Fibroblast of lung (primary cell): Measurements from ENCODE around the gene COQ8B. TPM values are rescaled to one million over a fixed set of nuclear protein-coding genes. Genes with fewer than 3 reads are reported as not detected.

Experiments used
- DNase-seq, 2 donors: peaks; one replicate each; pipeline versions ENCODE4 v3.0.0 to v3.0.0-alpha.2; 2010; ENCODE audit warnings: low read depth in 2 of 2
- H2AFZ ChIP-seq: 2 replicates; pipeline ENCODE4 v1.5.1; 2012; ENCODE audit warnings: low read length, control low read depth, inconsistent platforms
- H3K27ac ChIP-seq: 2 replicates; pipeline ENCODE4 v1.5.1; 2011; ENCODE audit warnings: low read length, control low read depth; ENCODE audit not compliant: insufficient read depth
- H3K27me3 ChIP-seq: 2 replicates; pipeline ENCODE4 v1.5.1; 2011; ENCODE audit warnings: mild to moderate bottlenecking, low read length; ENCODE audit not compliant: control insufficient read depth, insufficient read depth
- H3K36me3 ChIP-seq: 2 replicates; pipeline ENCODE4 v1.5.1; 2011; ENCODE audit warnings: low read length; ENCODE audit not compliant: control insufficient read depth, insufficient read depth
- H3K4me1 ChIP-seq: 2 replicates; pipeline ENCODE4 v1.5.1; 2011; ENCODE audit warnings: low read length; ENCODE audit not compliant: control insufficient read depth, insufficient read depth; ENCODE audit errors: extremely low read depth
- H3K4me2 ChIP-seq: 2 replicates; pipeline ENCODE4 v1.5.1; 2011; ENCODE audit warnings: low read length, control low read depth; ENCODE audit not compliant: insufficient read depth; ENCODE audit errors: extremely low read depth
- H3K4me3 ChIP-seq, 4 experiments: fragments of 200-600 bp in 1 of 4; sonication (generic) in 1 of 4; replicated peaks in 1 of 4; 2 replicates each; pipeline ENCODE4 v1.5.1; 2011 to 2016; ENCODE audit warnings: low read length in 4 of 4, low read depth in 3 of 4, mild to moderate bottlenecking in 3 of 4, control low read depth in 2 of 4, inconsistent platforms in 1 of 4, mixed read lengths in 1 of 4; ENCODE audit not compliant: insufficient read depth in 1 of 4; ENCODE audit errors: control extremely low read depth in 1 of 4
- H3K79me2 ChIP-seq: 2 replicates; pipeline ENCODE4 v1.5.1; 2012; ENCODE audit warnings: mild to moderate bottlenecking, low read length, inconsistent platforms; ENCODE audit not compliant: control insufficient read depth, insufficient read depth
- H3K9ac ChIP-seq: 2 replicates; pipeline ENCODE4 v1.5.1; 2011; ENCODE audit warnings: mild to moderate bottlenecking, low read length, control low read depth; ENCODE audit not compliant: insufficient read depth
- H3K9me3 ChIP-seq: 2 replicates; pipeline ENCODE4 v1.5.1; 2012; ENCODE audit warnings: low read depth, low read length; ENCODE audit not compliant: control insufficient read depth, insufficient read depth
- H4K20me1 ChIP-seq: 2 replicates; pipeline ENCODE4 v1.5.1; 2011; ENCODE audit warnings: low read length; ENCODE audit not compliant: control insufficient read depth, insufficient read depth; ENCODE audit errors: extremely low read depth
- CTCF ChIP-seq, 2 donors: IDR thresholded peaks in 1 of 2; conservative IDR thresholded peaks in 1 of 2; 1 replicate in 1 of 2; 2 replicates in 1 of 2; pipeline ENCODE4 v1.5.1; 2011 to 2012; ENCODE audit warnings: low read length in 2 of 2, control low read depth in 1 of 2, inconsistent platforms in 1 of 2, low read depth in 1 of 2, mild to moderate bottlenecking in 1 of 2
- EZH2 ChIP-seq: IDR thresholded peaks from 2 replicates; pipeline ENCODE4 v1.5.1; 2012; ENCODE audit warnings: low read length, control low read depth, mild to moderate bottlenecking; ENCODE audit errors: missing control alignments
- polyA plus RNA-seq, 2 donors: library from polyadenylated mRNA; depleted of rRNA in 1 of 2; stranded (reverse) in 1 of 2; unstranded in 1 of 2; fragments of >200 nt; gene quantifications; 2 replicates each; pipeline ENCODE4 v1.2.1, GENCODE V29; 2011 to 2012; ENCODE audit warnings: missing spikeins in 1 of 2
- total RNA-seq: library from RNA; depleted of rRNA; stranded (reverse); fragments of >200 nt; gene quantifications from 2 replicates; pipeline ENCODE4 v1.2.1, GENCODE V29; 2014

The COQ8B gene
- total and polyA plus RNA-seq, 2 donors (not counting 1 experiment from before 2014, with no cell fraction given), result 13.7 to 43.4 TPM

- peaks cover 56% of the 10 kb centered on the region for H3K79me2 ChIP-seq
- no peaks in the 10 kb centered on the region for H4K20me1 ChIP-seq
- peak overlapping the region in 1 of 4 experiments; percentile 33 for H3K4me3 ChIP-seq
- no peak for TF ChIP-seq CTCF (conservative IDR thresholded peaks at IDR 0.05 in 1 of 2, IDR thresholded peaks at IDR 0.05 in 1 of 2; ENCODE audit: low read depth in 1 of 2, low read length in 2 of 2)
- no peak for TF ChIP-seq EZH2
- H3K36me3 ChIP-seq, result peaks cover 6% of the 10 kb centered on the region
- DNase-seq, result peak in 1 of 2 donors; percentile 34
- no peak overlapping the region for H2AFZ ChIP-seq
- H3K9me3 ChIP-seq, result no peaks in the 10 kb centered on the region
- peaks cover 8% of the 10 kb centered on the region for H3K4me1 ChIP-seq
- H3K27me3 ChIP-seq, result no peaks in the 10 kb centered on the region
- H3K9ac ChIP-seq, result no peak overlapping the region
- H3K27ac ChIP-seq, result no peak overlapping the region
- H3K4me2 ChIP-seq, result no peak overlapping the region
These were observed 5.4 kb upstream of the COQ8B start for GRCh38 chr19:40721936-40722661.

- no peaks in the 10 kb centered on the region for H4K20me1 ChIP-seq
- peak overlapping the region; percentile 49 for H3K4me2 ChIP-seq
- TF ChIP-seq EZH2 (no peak), CTCF (conservative IDR thresholded peaks at IDR 0.05 in 1 of 2, IDR thresholded peaks at IDR 0.05 in 1 of 2; ENCODE audit: low read depth in 1 of 2, low read length in 2 of 2) (no peak)
- no peak overlapping the region for H3K9ac ChIP-seq
- peak overlapping the region in 3 of 4 experiments; percentile 26 to 94 (median 85) for H3K4me3 ChIP-seq
- H3K36me3 ChIP-seq, result peaks cover under 1% of the 10 kb centered on the region
- no peak for DNase-seq
- peaks cover 56% of the 10 kb centered on the region for H3K79me2 ChIP-seq
- peaks cover 8% of the 10 kb centered on the region for H3K4me1 ChIP-seq
- no peaks in the 10 kb centered on the region for H3K27me3 ChIP-seq
- peak overlapping the region; percentile 43 for H3K27ac ChIP-seq
- H3K9me3 ChIP-seq, result no peaks in the 10 kb centered on the region
- H2AFZ ChIP-seq, result no peak overlapping the region
These were observed 4.4 kb upstream of the COQ8B start for GRCh38 chr19:40721140-40721486.

- Histone ChIP-seq H3K4me1 (peaks cover 8% of the 10 kb centered on the region), H2AFZ (no peak overlapping the region), H3K79me2 (peaks cover 56% of the 10 kb centered on the region), H3K9me3 (no peaks in the 10 kb centered on the region), H3K27ac (peak overlapping the region; percentile 98), H3K27me3 (no peaks in the 10 kb centered on the region), H3K4me3 (peak overlapping the region; percentile 70 to 94 (median 78)), H3K36me3 (no peaks in the 10 kb centered on the region), H3K9ac (peak overlapping the region; percentile 86), H3K4me2 (peak overlapping the region; percentile 92), H4K20me1 (no peaks in the 10 kb centered on the region)
- no peak for DNase-seq
- TF ChIP-seq CTCF (conservative IDR thresholded peaks at IDR 0.05 in 1 of 2, IDR thresholded peaks at IDR 0.05 in 1 of 2; ENCODE audit: low read depth in 1 of 2, low read length in 2 of 2), result no peak
- no peak for TF ChIP-seq EZH2
These were observed 2.8 kb upstream of the COQ8B start for GRCh38 chr19:40719414-40719894.
